DOHH2 (cell line): ENCODE measurements around the gene CFAP73.

Experiments used
- H3F3A ChIP-seq: fragments of 200-600 bp; sonication (generic), shearing (Covaris generic); 2 replicates; pipeline ENCODE4 v1.6.0; 2016; ENCODE audit warnings: antibody characterized with exemption, mild to moderate bottlenecking; ENCODE audit not compliant: control insufficient read depth, insufficient read depth
- H3K27ac ChIP-seq: fragments of 200-600 bp; sonication (generic); 2 replicates; pipeline ENCODE4 v1.5.1; 2014; ENCODE audit warnings: low read depth, mild to moderate bottlenecking, low read length, moderate library complexity
- H3K27me3 ChIP-seq: fragments of 200-600 bp; sonication (generic); 2 replicates; pipeline ENCODE4 v1.6.1; 2014; ENCODE audit warnings: mild to moderate bottlenecking, low read length, mixed read lengths; ENCODE audit not compliant: control insufficient read depth
- H3K36me3 ChIP-seq: fragments of 200-600 bp; sonication (generic); 2 replicates; pipeline ENCODE4 v1.6.1; 2014; ENCODE audit warnings: mild to moderate bottlenecking, low read length, moderate library complexity, mixed read lengths; ENCODE audit not compliant: control insufficient read depth
- H3K4me1 ChIP-seq: fragments of 200-600 bp; sonication (generic); 2 replicates; pipeline ENCODE4 v1.6.1; 2014; ENCODE audit warnings: mild to moderate bottlenecking, low read length, mixed read lengths; ENCODE audit not compliant: control insufficient read depth
- H3K4me2 ChIP-seq: fragments of 200-600 bp; sonication (generic); 2 replicates; pipeline ENCODE4 v1.6.0; 2014; ENCODE audit warnings: mild to moderate bottlenecking, low read length, moderate library complexity
- H3K4me3 ChIP-seq: fragments of 200-600 bp; sonication (generic); 2 replicates; pipeline ENCODE4 v1.5.1; 2014; ENCODE audit warnings: mild to moderate bottlenecking, low read length, mixed read lengths
- H3K79me2 ChIP-seq: fragments of 200-600 bp; sonication (generic); 2 replicates; pipeline ENCODE4 v1.6.1; 2014; ENCODE audit warnings: mild to moderate bottlenecking, low read length, mixed read lengths; ENCODE audit not compliant: control insufficient read depth
- H3K9me2 ChIP-seq: fragments of 200-600 bp; sonication (generic); replicated peaks from 2 replicates; pipeline ENCODE4 v1.6.1; 2014; ENCODE audit warnings: mild to moderate bottlenecking, low read length, mixed read lengths; ENCODE audit not compliant: control insufficient read depth
- H3K9me3 ChIP-seq: fragments of 200-600 bp; sonication (generic); 2 replicates; pipeline ENCODE4 v1.6.1; 2014; ENCODE audit warnings: antibody characterized with exemption, low read length, mixed read lengths; ENCODE audit not compliant: control insufficient read depth, insufficient read depth
- H4K20me1 ChIP-seq: fragments of 200-600 bp; sonication (generic); 2 replicates; pipeline ENCODE4 v1.6.0; 2014; ENCODE audit warnings: low read depth, mild to moderate bottlenecking, antibody characterized with exemption, low read length, moderate library complexity; ENCODE audit not compliant: control insufficient read depth, insufficient read depth
- EZH2phosphoT487 ChIP-seq: fragments of 200-600 bp; sonication (generic); IDR thresholded peaks from 2 replicates; pipeline ENCODE4 v1.6.1; 2017; ENCODE audit warnings: borderline replicate concordance, mild to moderate bottlenecking, antibody characterized with exemption, low read length, moderate library complexity, mixed read lengths
- TF ChIP-seq, protein P1 (sequence below): fragments of 200-600 bp; sonication (generic); IDR thresholded peaks from one replicate; pipeline ENCODE4 v1.5.1; 2014; ENCODE audit warnings: antibody characterized with exemption, mild to moderate bottlenecking, low read depth, low read length; ENCODE audit not compliant: poor library complexity, severe bottlenecking

The CFAP73 gene

DNA sequence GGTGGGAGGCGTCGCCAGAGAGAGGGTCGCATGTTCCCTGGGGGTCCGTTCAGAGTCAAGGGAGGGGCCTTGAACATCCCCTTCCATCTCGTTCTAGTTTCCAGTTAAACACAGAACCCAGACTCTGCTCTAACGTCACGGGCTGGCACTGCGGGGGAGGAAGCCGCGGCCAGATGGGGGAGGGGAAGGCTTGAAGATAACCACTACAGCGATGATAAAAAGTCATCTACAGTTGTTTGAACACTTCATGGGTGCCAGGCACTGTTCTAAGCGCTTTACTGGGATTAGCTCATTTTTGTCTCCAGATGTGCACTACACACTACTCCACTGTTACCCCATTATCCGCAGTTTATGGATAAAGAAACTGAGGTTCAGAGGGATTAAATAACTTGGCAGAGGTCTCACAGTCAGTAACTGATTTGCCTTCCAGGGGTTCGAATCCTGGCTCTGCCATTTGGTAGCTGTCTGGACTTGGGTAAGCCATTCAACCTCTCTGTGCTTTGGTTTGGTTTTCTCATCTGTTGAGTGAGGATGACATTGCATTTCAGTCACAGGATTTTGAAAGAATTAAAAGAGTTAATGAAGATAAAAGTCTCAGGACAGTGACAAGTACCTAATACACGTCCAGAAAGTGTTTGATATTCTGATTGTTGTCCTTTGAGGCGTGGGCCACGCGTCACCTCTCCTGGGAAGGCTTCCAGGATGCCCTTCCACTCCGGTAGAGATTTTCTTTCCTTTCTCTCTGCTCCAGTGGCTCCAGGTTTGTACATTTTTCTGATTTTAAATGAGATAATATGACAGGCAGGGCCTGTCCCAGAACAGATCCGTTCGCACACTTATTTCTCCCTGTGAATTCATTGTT, 13.2 kb upstream of the CFAP73 start:
- Histone ChIP-seq H3F3A (peaks cover 13% of the 10 kb centered on the region), H3K27ac (peak overlapping the region; percentile 51), H3K9me3 (no peaks in the 10 kb centered on the region), H3K79me2 (peaks cover 35% of the 10 kb centered on the region), H3K4me1 (peaks cover 59% of the 10 kb centered on the region), H3K4me2 (peak overlapping the region; percentile 94), H3K27me3 (no peaks in the 10 kb centered on the region), H3K4me3 (peak overlapping the region; percentile 72), H3K9me2 (no peaks in the 10 kb centered on the region), H3K36me3 (peaks cover 3% of the 10 kb centered on the region; the same call in 1 of the 2 replicates), H4K20me1 (no peaks in the 10 kb centered on the region)
- TF ChIP-seq, protein P1, sequence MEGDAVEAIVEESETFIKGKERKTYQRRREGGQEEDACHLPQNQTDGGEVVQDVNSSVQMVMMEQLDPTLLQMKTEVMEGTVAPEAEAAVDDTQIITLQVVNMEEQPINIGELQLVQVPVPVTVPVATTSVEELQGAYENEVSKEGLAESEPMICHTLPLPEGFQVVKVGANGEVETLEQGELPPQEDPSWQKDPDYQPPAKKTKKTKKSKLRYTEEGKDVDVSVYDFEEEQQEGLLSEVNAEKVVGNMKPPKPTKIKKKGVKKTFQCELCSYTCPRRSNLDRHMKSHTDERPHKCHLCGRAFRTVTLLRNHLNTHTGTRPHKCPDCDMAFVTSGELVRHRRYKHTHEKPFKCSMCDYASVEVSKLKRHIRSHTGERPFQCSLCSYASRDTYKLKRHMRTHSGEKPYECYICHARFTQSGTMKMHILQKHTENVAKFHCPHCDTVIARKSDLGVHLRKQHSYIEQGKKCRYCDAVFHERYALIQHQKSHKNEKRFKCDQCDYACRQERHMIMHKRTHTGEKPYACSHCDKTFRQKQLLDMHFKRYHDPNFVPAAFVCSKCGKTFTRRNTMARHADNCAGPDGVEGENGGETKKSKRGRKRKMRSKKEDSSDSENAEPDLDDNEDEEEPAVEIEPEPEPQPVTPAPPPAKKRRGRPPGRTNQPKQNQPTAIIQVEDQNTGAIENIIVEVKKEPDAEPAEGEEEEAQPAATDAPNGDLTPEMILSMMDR = no peak
- no peak for TF ChIP-seq EZH2phosphoT487

DNA sequence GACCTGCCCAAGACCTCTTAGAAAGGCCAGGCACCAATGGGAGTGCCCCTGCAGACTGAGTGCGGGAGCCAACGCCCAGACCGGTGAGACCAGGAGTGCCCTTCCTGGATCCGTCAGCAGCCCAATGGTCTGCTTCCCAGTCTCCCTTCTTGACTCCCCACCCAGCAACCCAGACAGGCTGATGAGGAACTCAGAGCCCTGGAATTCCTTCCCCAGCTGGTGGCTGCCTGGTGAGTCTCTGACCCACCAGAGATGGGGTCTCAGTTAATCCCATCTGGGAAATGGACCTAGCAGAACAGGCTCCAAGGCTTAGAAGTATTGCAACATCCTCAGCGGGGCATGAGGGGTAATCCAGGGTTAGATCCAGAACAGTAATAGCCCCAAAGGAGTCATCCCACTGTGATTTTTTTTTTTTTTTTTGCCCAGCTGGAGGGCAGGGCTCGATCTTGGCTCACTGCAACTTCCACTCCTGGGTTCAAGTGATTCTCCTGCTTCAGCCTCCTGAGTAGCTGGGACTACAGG, 12.5 kb upstream of the CFAP73 start:
- H4K20me1 ChIP-seq = no peaks in the 10 kb centered on the region
- no peaks in the 10 kb centered on the region for H3K9me3 ChIP-seq
- H3K9me2 ChIP-seq = no peaks in the 10 kb centered on the region
- no peak overlapping the region for H3K4me3 ChIP-seq
- TF ChIP-seq EZH2phosphoT487 = no peak
- TF ChIP-seq, protein P1 = no peak
- H3K79me2 ChIP-seq = peaks cover 32% of the 10 kb centered on the region
- H3K27ac ChIP-seq = no peak overlapping the region
- H3K36me3 ChIP-seq = peaks cover 3% of the 10 kb centered on the region; the same call in 1 of the 2 replicates
- H3F3A ChIP-seq = peaks cover 9% of the 10 kb centered on the region
- H3K4me1 ChIP-seq = peaks cover 62% of the 10 kb centered on the region
- H3K4me2 ChIP-seq = no peak overlapping the region
- no peaks in the 10 kb centered on the region for H3K27me3 ChIP-seq

DNA sequence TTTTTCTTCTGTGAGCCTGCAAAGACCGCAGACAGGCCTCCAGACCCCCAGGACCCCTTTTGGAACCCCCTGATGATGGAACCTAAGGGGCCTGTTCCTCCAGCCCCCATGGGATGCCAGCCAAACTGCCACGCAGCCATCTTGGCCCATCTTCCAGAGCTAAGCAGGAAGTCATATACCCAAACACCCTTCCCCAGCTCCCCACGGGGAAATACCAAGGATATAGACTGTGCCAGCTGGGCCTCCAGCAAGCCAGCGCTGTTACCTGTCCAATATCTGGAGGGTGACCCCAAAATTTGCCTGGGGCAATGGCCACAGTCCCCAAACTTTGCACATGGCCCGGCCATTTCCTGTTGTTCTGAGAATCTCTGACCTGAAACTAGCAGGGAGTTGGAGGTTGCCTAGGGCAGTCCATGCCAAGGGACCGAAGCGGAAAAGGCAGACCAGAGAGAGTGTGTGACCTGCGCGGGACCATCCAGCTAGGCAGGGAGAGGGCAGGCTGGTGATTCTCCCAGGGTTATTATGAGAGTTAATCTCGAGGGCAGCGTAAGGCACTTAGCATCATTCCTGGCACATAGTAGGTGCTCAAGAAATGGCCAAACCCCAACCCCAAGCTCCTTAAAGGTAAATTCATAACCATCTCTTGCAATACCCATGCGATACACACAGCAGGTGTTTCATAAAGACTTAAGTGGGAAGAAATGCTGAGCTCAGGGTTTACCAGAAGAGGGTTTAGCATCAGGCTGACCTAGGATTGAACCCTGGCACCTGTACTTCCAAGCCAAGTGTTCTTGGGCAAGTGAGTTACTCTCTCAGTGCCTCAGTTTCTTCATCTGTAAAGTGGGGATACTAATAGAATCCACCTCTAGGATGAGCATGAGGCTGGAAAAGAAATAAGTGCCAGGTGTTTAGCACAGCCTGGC, 11.4 kb upstream of the CFAP73 start:
- Histone ChIP-seq H3K4me1 (peaks cover 64% of the 10 kb centered on the region), H3K36me3 (peaks cover 3% of the 10 kb centered on the region; the same call in 1 of the 2 replicates), H3K9me2 (no peaks in the 10 kb centered on the region), H3F3A (peaks cover 9% of the 10 kb centered on the region), H3K27me3 (no peaks in the 10 kb centered on the region), H3K4me3 (no peak overlapping the region), H3K4me2 (no peak overlapping the region), H4K20me1 (no peaks in the 10 kb centered on the region), H3K9me3 (no peaks in the 10 kb centered on the region), H3K79me2 (peaks cover 23% of the 10 kb centered on the region), H3K27ac (no peak overlapping the region)
- TF ChIP-seq, protein P1 = no peak
- no peak for TF ChIP-seq EZH2phosphoT487
